PC-9 (cell line): ENCODE measurements around the gene PEX7. TPM values are rescaled to one million over a fixed set of nuclear protein-coding genes. Genes with fewer than 3 reads are reported as not detected.
"Not testable (repeated sequence)": the region's sequence is repeated elsewhere in the genome, so short reads cannot be mapped to it uniquely, and the experiment has no call there.

Source experiments
- BruUV-seq: library from RNA; stranded (reverse); fragments of 400-500 nt; replicated peaks from 2 replicates; lab custom pipeline; 2021; lab: Mats Ljungman, UMichigan
- CTCF ChIA-PET: fragments of 300-600 bp; sonication (Branson Sonifier 250); formaldehyde crosslinking; loops from one replicate; lab custom pipeline; 2022; ENCODE audit warnings: antibody characterized with exemption; lab: Charles Lee
- POLR2A ChIA-PET: fragments of 300-600 bp; sonication (Branson Sonifier 250); formaldehyde crosslinking; loops from one replicate; lab custom pipeline; 2022; ENCODE audit warnings: antibody characterized with exemption; ENCODE audit not compliant: unreplicated experiment; lab: Charles Lee
- DNase-seq, 2 experiments: peaks; one replicate each; pipeline versions ENCODE4 v3.0.0 to v3.0.0-alpha.2; 2015 to 2022; ENCODE audit warnings: mixed read lengths in 1 of 2
- H2AFZ ChIP-seq: fragments of 200-600 bp; sonication (generic); 2 replicates; pipeline ENCODE4 v1.8.1; 2017; ENCODE audit warnings: antibody characterized with exemption
- H3F3A ChIP-seq: fragments of 200-600 bp; sonication (generic); 2 replicates; pipeline ENCODE4 v1.8.1; 2017; ENCODE audit warnings: antibody characterized with exemption, mild to moderate bottlenecking, low read depth; ENCODE audit not compliant: insufficient read depth
- H3K27ac ChIP-seq: fragments of 200-600 bp; sonication (generic); 2 replicates; pipeline ENCODE4 v1.6.1; 2016; ENCODE audit warnings: mixed run types
- H3K27me3 ChIP-seq: fragments of 200-600 bp; sonication (generic); 2 replicates; pipeline ENCODE4 v1.6.1; 2016; ENCODE audit warnings: low read depth, mixed run types; ENCODE audit not compliant: insufficient read depth
- H3K36me3 ChIP-seq: fragments of 200-600 bp; sonication (generic); 2 replicates; pipeline ENCODE4 v1.6.1; 2016; ENCODE audit warnings: low read depth, mixed run types
- H3K4me1 ChIP-seq: fragments of 200-600 bp; sonication (generic); replicated peaks from 2 replicates; pipeline ENCODE4 v1.6.1; 2016; ENCODE audit warnings: mixed run types; ENCODE audit not compliant: insufficient read depth
- H3K4me2 ChIP-seq: fragments of 200-600 bp; sonication (generic); 2 replicates; pipeline ENCODE4 v1.6.1; 2017; ENCODE audit warnings: mixed run types
- H3K4me3 ChIP-seq: fragments of 200-600 bp; sonication (generic); 2 replicates; pipeline ENCODE4 v1.6.1; 2016; ENCODE audit warnings: mixed run types
- H3K79me2 ChIP-seq: fragments of 200-600 bp; sonication (generic); 2 replicates; pipeline ENCODE4 v1.6.1; 2017; ENCODE audit warnings: low read depth, mixed run types
- H3K9me2 ChIP-seq: fragments of 200-600 bp; sonication (generic); 2 replicates; pipeline ENCODE4 v1.8.1; 2017; ENCODE audit warnings: mild to moderate bottlenecking; ENCODE audit not compliant: insufficient read depth
- H3K9me3 ChIP-seq: fragments of 200-600 bp; sonication (generic); 2 replicates; pipeline ENCODE4 v1.8.1; 2016; ENCODE audit warnings: low read depth; ENCODE audit not compliant: insufficient read depth
- H4K20me1 ChIP-seq: fragments of 200-600 bp; sonication (generic); 2 replicates; pipeline ENCODE4 v1.8.1; 2017; ENCODE audit not compliant: insufficient read depth
- CTCF ChIP-seq: fragments of 200-600 bp; sonication (generic); conservative IDR thresholded peaks from 2 replicates; pipeline ENCODE4 v1.6.1; 2017; ENCODE audit warnings: mixed run types, antibody characterized with exemption, mild to moderate bottlenecking, moderate library complexity
- EZH2 ChIP-seq: fragments of 200-600 bp; sonication (generic); IDR thresholded peaks from 2 replicates; pipeline ENCODE4 v1.8.0; 2017; ENCODE audit warnings: antibody characterized with exemption, low read depth
- intact Hi-C: fragments of 100-400 bp; cut with micrococcal nuclease; formaldehyde crosslinking; loops from one replicate; pipeline ENCODE4 v1.10.0; 2022; ENCODE audit not compliant: unreplicated experiment
- total RNA-seq: library from RNA; stranded (reverse); gene quantifications from 2 replicates; pipeline ENCODE4 v1.2.3, GENCODE V29; 2021

PEX7 gene
- total RNA-seq, 1 experiment from 2014 or later: 5.6 TPM

GRCh38 chr6:136811272-136811671 is 11.1 kb upstream of the PEX7 start:
- ChIA-PET POLR2A (no interaction called here), CTCF (no interaction called here)
- H3K27ac ChIP-seq: no peak overlapping the region
- intact Hi-C loops: no loop called here
- H3K4me2 ChIP-seq: no peak overlapping the region
- H4K20me1 ChIP-seq: no peaks in the 10 kb centered on the region
- no peak for DNase-seq
- no peak for TF ChIP-seq CTCF
- TF ChIP-seq EZH2: no peak
- no peaks in the 10 kb centered on the region for H3K27me3 ChIP-seq
- H3F3A ChIP-seq: no peaks in the 10 kb centered on the region
- H3K79me2 ChIP-seq: no peaks in the 10 kb centered on the region
- no peak overlapping the region for H3K4me3 ChIP-seq
- no peaks in the 10 kb centered on the region for H3K9me2 ChIP-seq
- H2AFZ ChIP-seq: 0 out of 2 replicates have a peak overlapping the region, but pooled peaks have one; percentile 3
- no peaks in the 10 kb centered on the region for H3K36me3 ChIP-seq
- H3K9me3 ChIP-seq: no peaks in the 10 kb centered on the region
- H3K4me1 ChIP-seq: no peaks in the 10 kb centered on the region
- BruUV-seq: no TSS peak

- no peaks in the 10 kb centered on the region for H3K27me3 ChIP-seq
- DNase-seq: no peak
- H3K4me3 ChIP-seq: no peak overlapping the region
- H2AFZ ChIP-seq: no peak overlapping the region
- no peak overlapping the region for H3K4me2 ChIP-seq
- H3K4me1 ChIP-seq: no peaks in the 10 kb centered on the region
- intact Hi-C loops: no loop called here
- CTCF ChIA-PET: no interaction called here
- no peaks in the 10 kb centered on the region for H3K36me3 ChIP-seq
- no peaks in the 10 kb centered on the region for H3K9me2 ChIP-seq
- no peaks in the 10 kb centered on the region for H4K20me1 ChIP-seq
- no TSS peak for BruUV-seq
- POLR2A ChIA-PET: no interaction called here
- no peaks in the 10 kb centered on the region for H3K9me3 ChIP-seq
- H3K79me2 ChIP-seq: no peaks in the 10 kb centered on the region
- H3K27ac ChIP-seq: no peak overlapping the region
- TF ChIP-seq CTCF: no peak
- TF ChIP-seq EZH2: no peak
- H3F3A ChIP-seq: no peaks in the 10 kb centered on the region
These were observed 10.2 kb upstream of the PEX7 start for GRCh38 chr6:136812174-136812573.

- H3K9me2 ChIP-seq, H3F3A ChIP-seq, DNase-seq, H4K20me1 ChIP-seq, H3K36me3 ChIP-seq, H3K9me3 ChIP-seq, intact Hi-C loops, H3K79me2 ChIP-seq, BruUV-seq, H3K4me2 ChIP-seq, CTCF ChIA-PET, H3K27me3 ChIP-seq, H2AFZ ChIP-seq, H3K4me3 ChIP-seq, H3K4me1 ChIP-seq, H3K27ac ChIP-seq: not testable (repeated sequence)
- POLR2A ChIA-PET: interaction anchor here (0.6 kb wide), 1 partner anchor 143 kb away, joined by 10 read pairs; no protein-coding TSS in a partner anchor
These were observed 6.8 kb upstream of the PEX7 start for GRCh38 chr6:136815608-136816007.

GRCh38 chr6:136816656-136817055 is 5.7 kb upstream of the PEX7 start:
- DNase-seq: no peak
- BruUV-seq: no TSS peak
- intact Hi-C loops: no loop called here
- Histone ChIP-seq H3K79me2 (no peaks in the 10 kb centered on the region), H3F3A (no peaks in the 10 kb centered on the region), H3K27me3 (no peaks in the 10 kb centered on the region), H4K20me1 (no peaks in the 10 kb centered on the region), H3K4me3 (no peak overlapping the region), H3K27ac (no peak overlapping the region), H3K9me3 (no peaks in the 10 kb centered on the region), H3K36me3 (no peaks in the 10 kb centered on the region), H3K9me2 (no peaks in the 10 kb centered on the region), H3K4me2 (no peak overlapping the region), H2AFZ (0 out of 2 replicates have a peak overlapping the region, but pooled peaks have one; percentile 34), H3K4me1 (peaks cover 4% of the 10 kb centered on the region)
- no peak for TF ChIP-seq EZH2
- no peak for TF ChIP-seq CTCF
- ChIA-PET POLR2A (no interaction called here), CTCF (no interaction called here)
